Neural cell (in vitro differentiated cells): Measurements from ENCODE around the gene ERRFI1. TPM values are rescaled to one million over a fixed set of nuclear protein-coding genes. Genes with fewer than 3 reads are reported as not detected.
"Not testable (repeated sequence)": the region's sequence is repeated elsewhere in the genome, so short reads cannot be mapped to it uniquely, and the experiment has no call there.

Source experiments
- H2AFZ ChIP-seq: fragments of 200-600, 300-800 bp; sonication (generic), shearing (Covaris generic); 2 replicates; pipeline ENCODE4 v1.6.0; 2014; ENCODE audit warnings: low read depth, mild to moderate bottlenecking, antibody characterized with exemption, low read length, moderate library complexity
- H3F3A ChIP-seq: fragments of 200-600 bp; shearing (Covaris generic); 2 replicates; pipeline ENCODE4 v1.6.1; 2016; ENCODE audit warnings: mild to moderate bottlenecking, moderate library complexity, mixed read lengths, antibody characterized with exemption, low read length; ENCODE audit not compliant: insufficient read depth, poor library complexity, severe bottlenecking
- H3K27ac ChIP-seq: fragments of 200-600, 300-800 bp; sonication (generic), shearing (Covaris generic); 2 replicates; pipeline ENCODE4 v1.5.1; 2014; ENCODE audit warnings: mild to moderate bottlenecking, low read length, moderate library complexity
- H3K27me3 ChIP-seq: fragments of 300-800, 200-600 bp; sonication (generic), shearing (Covaris generic); 2 replicates; pipeline ENCODE4 v1.6.0; 2014; ENCODE audit warnings: mild to moderate bottlenecking, low read depth, low read length, moderate library complexity; ENCODE audit not compliant: insufficient read depth
- H3K36me3 ChIP-seq: fragments of 300-800, 200-600 bp; sonication (generic), shearing (Covaris generic); 2 replicates; pipeline ENCODE4 v1.5.1; 2014; ENCODE audit warnings: mild to moderate bottlenecking, antibody characterized with exemption, low read length, moderate library complexity; ENCODE audit not compliant: insufficient read depth
- H3K4me2 ChIP-seq: fragments of 300-800, 200-600 bp; sonication (generic), shearing (Covaris generic); 2 replicates; pipeline ENCODE4 v1.6.0; 2014; ENCODE audit warnings: mild to moderate bottlenecking, low read length
- H3K4me3 ChIP-seq: fragments of 300-800, 200-600 bp; sonication (generic), shearing (Covaris generic); 2 replicates; pipeline ENCODE4 v1.5.1; 2014; ENCODE audit warnings: mild to moderate bottlenecking, low read length, moderate library complexity
- H3K79me2 ChIP-seq: fragments of 200-600 bp; shearing (Covaris generic); replicated peaks from 2 replicates; pipeline ENCODE4 v1.6.0; 2014; ENCODE audit warnings: mild to moderate bottlenecking, low read length, moderate library complexity; ENCODE audit not compliant: insufficient read depth
- H3K9ac ChIP-seq: fragments of 300-800, 200-600 bp; sonication (generic), shearing (Covaris generic); 2 replicates; pipeline ENCODE4 v1.6.1; 2016; ENCODE audit warnings: mild to moderate bottlenecking, low read length, mixed read lengths
- H3K9me2 ChIP-seq: fragments of 200-600 bp; shearing (Covaris generic); 2 replicates; pipeline ENCODE4 v1.6.1; 2016; ENCODE audit warnings: mild to moderate bottlenecking, low read length, mixed read lengths; ENCODE audit not compliant: insufficient read depth
- H3K9me3 ChIP-seq: fragments of 200-600, 300-800 bp; sonication (generic), shearing (Covaris generic); 2 replicates; pipeline ENCODE4 v1.6.1; 2016; ENCODE audit warnings: mild to moderate bottlenecking, mixed run types, low read length, moderate library complexity, mixed read lengths
- H4K20me1 ChIP-seq: fragments of 200-600 bp; shearing (Covaris generic); 2 replicates; pipeline ENCODE4 v1.6.1; 2016; ENCODE audit warnings: mild to moderate bottlenecking, mixed run types; ENCODE audit not compliant: insufficient read depth
- EP300 ChIP-seq: fragments of 450-650 bp; conservative IDR thresholded peaks from 2 replicates; pipeline ENCODE4 v1.6.1; 2014; ENCODE audit warnings: antibody characterized with exemption, mild to moderate bottlenecking, moderate library complexity; ENCODE audit not compliant: poor library complexity, severe bottlenecking
- EZH2 ChIP-seq: fragments of 200-600, 300-800 bp; shearing (Covaris generic), sonication (generic); IDR thresholded peaks from 2 replicates; pipeline ENCODE4 v1.6.1; 2014; ENCODE audit warnings: antibody characterized with exemption, low read length, borderline replicate concordance, mild to moderate bottlenecking; ENCODE audit not compliant: insufficient read depth, poor library complexity, severe bottlenecking
- MXI1 ChIP-seq: fragments of 450-650 bp; conservative IDR thresholded peaks from 2 replicates; pipeline ENCODE4 v1.6.1; 2014; ENCODE audit warnings: antibody characterized with exemption, mild to moderate bottlenecking; ENCODE audit not compliant: poor library complexity, severe bottlenecking
- POLR2AphosphoS5 ChIP-seq: IDR thresholded peaks from 2 replicates; pipeline ENCODE4 v1.6.1; 2012
- RAD21 ChIP-seq: fragments of 450-650 bp; conservative IDR thresholded peaks from 2 replicates; pipeline ENCODE4 v1.6.1; 2014; ENCODE audit warnings: antibody characterized with exemption, mild to moderate bottlenecking, moderate library complexity
- SMC3 ChIP-seq: fragments of 450-650 bp; conservative IDR thresholded peaks from 2 replicates; pipeline ENCODE4 v1.6.1; 2014; ENCODE audit warnings: antibody characterized with exemption, mild to moderate bottlenecking, moderate library complexity; ENCODE audit not compliant: poor library complexity
- TAF1 ChIP-seq: IDR thresholded peaks from 2 replicates; pipeline ENCODE4 v1.6.1; 2012; ENCODE audit warnings: low read depth
- polyA plus RNA-seq: library from polyadenylated mRNA; depleted of rRNA; stranded (reverse); fragments of >200 nt; gene quantifications from 2 replicates; pipeline ENCODE4 v1.2.3, GENCODE V29; 2014
- TF ChIP-seq, protein P1 (sequence below): fragments of 450-650 bp; IDR thresholded peaks from 2 replicates; pipeline ENCODE4 v1.5.1; 2014; ENCODE audit warnings: antibody characterized with exemption, mild to moderate bottlenecking, moderate library complexity; ENCODE audit not compliant: poor library complexity, severe bottlenecking
- TF ChIP-seq, protein P2 (sequence below): IDR thresholded peaks from 2 replicates; pipeline ENCODE4 v1.6.1; 2012; ENCODE audit warnings: borderline replicate concordance

The ERRFI1 gene
- polyA plus RNA-seq, 1 donor from 2014 or later = 72.9 TPM

DNA sequence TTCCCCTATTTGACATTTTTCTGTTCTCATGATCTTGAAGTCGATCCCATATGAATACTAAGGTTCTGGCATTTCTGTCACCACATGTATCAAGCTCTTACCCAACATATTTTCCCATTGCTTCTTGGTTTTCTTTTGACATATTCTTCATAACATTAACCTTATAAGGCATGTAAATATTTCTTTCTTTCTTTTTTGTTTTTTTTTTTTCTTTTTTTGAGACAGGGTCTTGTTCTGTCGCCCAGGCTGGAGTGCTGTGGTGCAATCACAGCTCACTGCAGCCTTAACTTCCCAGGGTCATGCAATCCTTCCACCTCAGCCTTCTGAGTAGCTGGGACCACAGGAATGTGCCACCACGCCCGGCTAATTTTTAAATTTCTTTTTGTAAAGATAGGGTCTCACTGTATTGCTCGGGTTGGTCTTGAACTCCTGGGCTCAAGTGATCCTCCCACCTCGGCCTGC is 33.1 kb upstream of the ERRFI1 start:
- Histone ChIP-seq H3K9me2 (no peaks in the 10 kb centered on the region), H3K4me3 (no peak overlapping the region), H3F3A (no peaks in the 10 kb centered on the region), H3K27me3 (no peaks in the 10 kb centered on the region), H3K9ac (no peak overlapping the region), H2AFZ (no peak overlapping the region), H3K79me2 (no peaks in the 10 kb centered on the region), H3K27ac (no peak overlapping the region), H3K9me3 (no peaks in the 10 kb centered on the region), H4K20me1 (no peaks in the 10 kb centered on the region), H3K36me3 (no peaks in the 10 kb centered on the region), H3K4me2 (no peak overlapping the region)
- no peak for TF ChIP-seq POLR2AphosphoS5
- no peak for TF ChIP-seq TAF1
- no peak for TF ChIP-seq EZH2
- TF ChIP-seq EP300 = no peak

DNA sequence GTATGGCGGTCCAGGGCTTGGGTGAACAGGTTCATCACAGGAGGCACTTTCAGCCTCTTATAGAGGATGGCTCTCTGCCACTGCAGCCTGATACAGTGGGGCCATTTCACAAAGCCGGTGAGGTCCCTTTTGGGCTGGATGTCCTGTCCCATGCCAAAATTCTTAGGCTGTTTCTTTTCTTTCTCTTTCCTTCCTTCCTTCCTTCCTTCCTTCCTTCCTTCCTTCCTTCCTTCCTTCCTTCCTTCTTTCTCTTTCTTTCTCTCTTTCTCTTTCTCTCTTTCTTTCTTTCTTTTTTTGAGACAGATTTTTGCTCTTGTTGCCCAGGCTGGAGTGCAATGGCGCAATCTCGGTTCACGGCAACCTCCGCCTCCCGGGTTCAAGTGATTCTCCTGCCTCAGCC is 31.7 kb upstream of the ERRFI1 start:
- H3K9ac ChIP-seq, H3K4me2 ChIP-seq, H2AFZ ChIP-seq, H3K36me3 ChIP-seq, H3K4me3 ChIP-seq, H3K79me2 ChIP-seq, H3F3A ChIP-seq, H4K20me1 ChIP-seq, H3K27me3 ChIP-seq, H3K9me3 ChIP-seq, H3K27ac ChIP-seq, H3K9me2 ChIP-seq: not testable (repeated sequence)

DNA sequence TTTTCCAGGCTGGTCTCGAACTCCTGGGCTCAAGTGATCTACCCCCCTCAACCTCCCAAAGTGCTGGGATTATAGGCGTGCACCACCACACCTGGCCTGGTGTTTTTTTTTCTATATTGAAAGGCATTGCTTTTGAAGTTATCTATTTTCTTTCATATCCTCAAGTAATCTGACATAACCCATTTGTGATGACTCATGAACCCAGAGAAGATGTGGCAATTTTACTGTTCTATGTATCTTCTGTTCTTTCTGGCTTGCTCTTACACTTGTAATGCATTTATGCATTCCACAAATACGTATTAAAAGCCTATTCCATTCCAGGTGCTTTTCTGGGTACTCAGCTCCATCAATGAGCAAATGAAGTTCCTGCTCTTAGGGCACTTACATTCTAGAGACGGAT is 29.9 kb upstream of the ERRFI1 start:
- Histone ChIP-seq H3K9ac (no peak overlapping the region), H3K27ac (no peak overlapping the region), H3K9me2 (no peaks in the 10 kb centered on the region), H4K20me1 (no peaks in the 10 kb centered on the region), H3K4me3 (no peak overlapping the region), H3K79me2 (no peaks in the 10 kb centered on the region), H2AFZ (no peak overlapping the region), H3K9me3 (no peaks in the 10 kb centered on the region), H3F3A (no peaks in the 10 kb centered on the region), H3K4me2 (no peak overlapping the region), H3K36me3 (no peaks in the 10 kb centered on the region), H3K27me3 (no peaks in the 10 kb centered on the region)
- TF ChIP-seq SMC3 = no peak
- no peak for TF ChIP-seq EP300
- TF ChIP-seq, protein P1, sequence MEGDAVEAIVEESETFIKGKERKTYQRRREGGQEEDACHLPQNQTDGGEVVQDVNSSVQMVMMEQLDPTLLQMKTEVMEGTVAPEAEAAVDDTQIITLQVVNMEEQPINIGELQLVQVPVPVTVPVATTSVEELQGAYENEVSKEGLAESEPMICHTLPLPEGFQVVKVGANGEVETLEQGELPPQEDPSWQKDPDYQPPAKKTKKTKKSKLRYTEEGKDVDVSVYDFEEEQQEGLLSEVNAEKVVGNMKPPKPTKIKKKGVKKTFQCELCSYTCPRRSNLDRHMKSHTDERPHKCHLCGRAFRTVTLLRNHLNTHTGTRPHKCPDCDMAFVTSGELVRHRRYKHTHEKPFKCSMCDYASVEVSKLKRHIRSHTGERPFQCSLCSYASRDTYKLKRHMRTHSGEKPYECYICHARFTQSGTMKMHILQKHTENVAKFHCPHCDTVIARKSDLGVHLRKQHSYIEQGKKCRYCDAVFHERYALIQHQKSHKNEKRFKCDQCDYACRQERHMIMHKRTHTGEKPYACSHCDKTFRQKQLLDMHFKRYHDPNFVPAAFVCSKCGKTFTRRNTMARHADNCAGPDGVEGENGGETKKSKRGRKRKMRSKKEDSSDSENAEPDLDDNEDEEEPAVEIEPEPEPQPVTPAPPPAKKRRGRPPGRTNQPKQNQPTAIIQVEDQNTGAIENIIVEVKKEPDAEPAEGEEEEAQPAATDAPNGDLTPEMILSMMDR = no peak
- no peak for TF ChIP-seq EZH2
- TF ChIP-seq MXI1 = no peak
- no peak for TF ChIP-seq RAD21
- TF ChIP-seq, protein P2, sequence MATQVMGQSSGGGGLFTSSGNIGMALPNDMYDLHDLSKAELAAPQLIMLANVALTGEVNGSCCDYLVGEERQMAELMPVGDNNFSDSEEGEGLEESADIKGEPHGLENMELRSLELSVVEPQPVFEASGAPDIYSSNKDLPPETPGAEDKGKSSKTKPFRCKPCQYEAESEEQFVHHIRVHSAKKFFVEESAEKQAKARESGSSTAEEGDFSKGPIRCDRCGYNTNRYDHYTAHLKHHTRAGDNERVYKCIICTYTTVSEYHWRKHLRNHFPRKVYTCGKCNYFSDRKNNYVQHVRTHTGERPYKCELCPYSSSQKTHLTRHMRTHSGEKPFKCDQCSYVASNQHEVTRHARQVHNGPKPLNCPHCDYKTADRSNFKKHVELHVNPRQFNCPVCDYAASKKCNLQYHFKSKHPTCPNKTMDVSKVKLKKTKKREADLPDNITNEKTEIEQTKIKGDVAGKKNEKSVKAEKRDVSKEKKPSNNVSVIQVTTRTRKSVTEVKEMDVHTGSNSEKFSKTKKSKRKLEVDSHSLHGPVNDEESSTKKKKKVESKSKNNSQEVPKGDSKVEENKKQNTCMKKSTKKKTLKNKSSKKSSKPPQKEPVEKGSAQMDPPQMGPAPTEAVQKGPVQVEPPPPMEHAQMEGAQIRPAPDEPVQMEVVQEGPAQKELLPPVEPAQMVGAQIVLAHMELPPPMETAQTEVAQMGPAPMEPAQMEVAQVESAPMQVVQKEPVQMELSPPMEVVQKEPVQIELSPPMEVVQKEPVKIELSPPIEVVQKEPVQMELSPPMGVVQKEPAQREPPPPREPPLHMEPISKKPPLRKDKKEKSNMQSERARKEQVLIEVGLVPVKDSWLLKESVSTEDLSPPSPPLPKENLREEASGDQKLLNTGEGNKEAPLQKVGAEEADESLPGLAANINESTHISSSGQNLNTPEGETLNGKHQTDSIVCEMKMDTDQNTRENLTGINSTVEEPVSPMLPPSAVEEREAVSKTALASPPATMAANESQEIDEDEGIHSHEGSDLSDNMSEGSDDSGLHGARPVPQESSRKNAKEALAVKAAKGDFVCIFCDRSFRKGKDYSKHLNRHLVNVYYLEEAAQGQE = no peak
- TF ChIP-seq POLR2AphosphoS5 = no peak
- no peak for TF ChIP-seq TAF1
